Fibroblast of lung (primary cell): Measurements from ENCODE around the gene ARSK.

Experiments
- EZH2 ChIP-seq: IDR thresholded peaks from 2 replicates; pipeline ENCODE4 v1.5.1; 2012; ENCODE audit warnings: low read length, control low read depth, mild to moderate bottlenecking; ENCODE audit errors: missing control alignments
- TF ChIP-seq, protein P1 (sequence below), 2 donors: IDR thresholded peaks in 1 of 2; conservative IDR thresholded peaks in 1 of 2; 1 replicate in 1 of 2; 2 replicates in 1 of 2; pipeline ENCODE4 v1.5.1; 2011 to 2012; ENCODE audit warnings: low read length in 2 of 2, control low read depth in 1 of 2, inconsistent platforms in 1 of 2, low read depth in 1 of 2, mild to moderate bottlenecking in 1 of 2

DNA sequence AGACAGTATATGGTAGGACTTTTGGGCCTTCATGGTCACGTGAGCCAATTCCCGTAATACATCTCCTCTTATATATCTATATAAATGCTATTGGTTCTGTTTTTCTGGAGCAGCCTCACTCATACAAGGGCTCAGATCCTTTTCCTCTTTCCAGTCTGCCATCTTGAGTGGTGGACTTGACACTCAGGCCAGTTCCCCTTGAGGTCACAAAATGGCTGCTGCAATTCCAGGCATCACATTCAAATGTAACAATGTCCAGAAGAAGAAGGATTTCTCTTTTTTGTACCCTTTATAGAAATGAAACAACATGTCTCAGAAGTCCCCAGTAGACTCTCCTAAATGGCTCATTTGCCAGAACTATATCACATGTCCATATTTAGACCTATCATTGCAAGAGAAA lies 69.5 kb downstream of the ARSK start:
- TF ChIP-seq, protein P1, sequence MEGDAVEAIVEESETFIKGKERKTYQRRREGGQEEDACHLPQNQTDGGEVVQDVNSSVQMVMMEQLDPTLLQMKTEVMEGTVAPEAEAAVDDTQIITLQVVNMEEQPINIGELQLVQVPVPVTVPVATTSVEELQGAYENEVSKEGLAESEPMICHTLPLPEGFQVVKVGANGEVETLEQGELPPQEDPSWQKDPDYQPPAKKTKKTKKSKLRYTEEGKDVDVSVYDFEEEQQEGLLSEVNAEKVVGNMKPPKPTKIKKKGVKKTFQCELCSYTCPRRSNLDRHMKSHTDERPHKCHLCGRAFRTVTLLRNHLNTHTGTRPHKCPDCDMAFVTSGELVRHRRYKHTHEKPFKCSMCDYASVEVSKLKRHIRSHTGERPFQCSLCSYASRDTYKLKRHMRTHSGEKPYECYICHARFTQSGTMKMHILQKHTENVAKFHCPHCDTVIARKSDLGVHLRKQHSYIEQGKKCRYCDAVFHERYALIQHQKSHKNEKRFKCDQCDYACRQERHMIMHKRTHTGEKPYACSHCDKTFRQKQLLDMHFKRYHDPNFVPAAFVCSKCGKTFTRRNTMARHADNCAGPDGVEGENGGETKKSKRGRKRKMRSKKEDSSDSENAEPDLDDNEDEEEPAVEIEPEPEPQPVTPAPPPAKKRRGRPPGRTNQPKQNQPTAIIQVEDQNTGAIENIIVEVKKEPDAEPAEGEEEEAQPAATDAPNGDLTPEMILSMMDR (conservative IDR thresholded peaks at IDR 0.05 in 1 of 2, IDR thresholded peaks at IDR 0.05 in 1 of 2; ENCODE audit: low read depth in 1 of 2, low read length in 2 of 2): no peak
- TF ChIP-seq EZH2: no peak
